ENCODE measurements around the gene TPM2. TPM values are rescaled to one million over a fixed set of nuclear protein-coding genes. Genes with fewer than 3 reads are reported as not detected.

Gene TPM2
- total RNA-seq, 1 experiment from 2014 or later: 544 TPM

DNA sequence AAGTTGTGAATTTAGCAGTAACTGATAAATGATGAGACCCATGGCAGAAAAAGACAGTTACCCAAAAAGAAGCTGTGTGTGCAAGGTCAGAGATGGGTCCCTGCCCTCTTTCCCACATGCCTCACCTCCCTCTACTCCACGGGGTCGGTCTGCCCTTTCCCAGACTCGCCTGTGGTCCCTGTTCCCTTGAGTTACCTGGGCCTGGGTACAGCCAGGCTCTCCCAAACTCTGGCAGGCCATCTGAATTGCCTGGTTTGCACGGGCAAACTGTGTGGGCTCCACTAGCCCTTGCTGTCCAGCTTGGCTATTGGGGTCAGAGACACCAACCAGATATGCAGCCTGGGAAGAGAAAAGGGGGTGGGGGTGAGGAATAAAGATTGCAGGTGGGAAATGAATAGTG, 18.4 kb upstream of the TPM2 start:
- Histone ChIP-seq H3K27ac (ENCODE audit: low read length) (no peak overlapping the region), H3K4me3 (ENCODE audit: low read depth in 2 of 2, low read length in 2 of 2) (no peak overlapping the region), H3K27me3 (ENCODE audit: control insufficient read depth, insufficient read depth, low read length) (no peaks in the 10 kb centered on the region), H3K9me3 (ENCODE audit: control insufficient read depth, insufficient read depth, low read depth, low read length) (no peaks in the 10 kb centered on the region), H3K36me3 (ENCODE audit: control insufficient read depth, insufficient read depth, low read length) (peaks cover 37% of the 10 kb centered on the region), H3K4me1 (ENCODE audit: control insufficient read depth, insufficient read depth, low read length) (no peaks in the 10 kb centered on the region)
- ChIA-PET CTCF (no interaction called here), POLR2A (no interaction called here)
- in situ Hi-C loops (cut with HindIII; ENCODE audit: low pct_unique_long_range_greater_than_20kb, low sequenced_read_pairs) (no loop called here), intact Hi-C loops (cut with micrococcal nuclease; ENCODE audit: unreplicated experiment) (loop anchor here (5.0 kb wide), 1 partner anchor 51 kb away; the partner anchor contains the start of genes CCDC107 and RMRP)
- no peak for TF ChIP-seq TCF7L2 (IDR thresholded peaks at IDR 0.05; ENCODE audit: low read depth, low read length)
- no peak for TF ChIP-seq POLR2AphosphoS5 (IDR thresholded peaks at IDR 0.05; ENCODE audit: low read depth, low read length)
- TF ChIP-seq, protein P1, sequence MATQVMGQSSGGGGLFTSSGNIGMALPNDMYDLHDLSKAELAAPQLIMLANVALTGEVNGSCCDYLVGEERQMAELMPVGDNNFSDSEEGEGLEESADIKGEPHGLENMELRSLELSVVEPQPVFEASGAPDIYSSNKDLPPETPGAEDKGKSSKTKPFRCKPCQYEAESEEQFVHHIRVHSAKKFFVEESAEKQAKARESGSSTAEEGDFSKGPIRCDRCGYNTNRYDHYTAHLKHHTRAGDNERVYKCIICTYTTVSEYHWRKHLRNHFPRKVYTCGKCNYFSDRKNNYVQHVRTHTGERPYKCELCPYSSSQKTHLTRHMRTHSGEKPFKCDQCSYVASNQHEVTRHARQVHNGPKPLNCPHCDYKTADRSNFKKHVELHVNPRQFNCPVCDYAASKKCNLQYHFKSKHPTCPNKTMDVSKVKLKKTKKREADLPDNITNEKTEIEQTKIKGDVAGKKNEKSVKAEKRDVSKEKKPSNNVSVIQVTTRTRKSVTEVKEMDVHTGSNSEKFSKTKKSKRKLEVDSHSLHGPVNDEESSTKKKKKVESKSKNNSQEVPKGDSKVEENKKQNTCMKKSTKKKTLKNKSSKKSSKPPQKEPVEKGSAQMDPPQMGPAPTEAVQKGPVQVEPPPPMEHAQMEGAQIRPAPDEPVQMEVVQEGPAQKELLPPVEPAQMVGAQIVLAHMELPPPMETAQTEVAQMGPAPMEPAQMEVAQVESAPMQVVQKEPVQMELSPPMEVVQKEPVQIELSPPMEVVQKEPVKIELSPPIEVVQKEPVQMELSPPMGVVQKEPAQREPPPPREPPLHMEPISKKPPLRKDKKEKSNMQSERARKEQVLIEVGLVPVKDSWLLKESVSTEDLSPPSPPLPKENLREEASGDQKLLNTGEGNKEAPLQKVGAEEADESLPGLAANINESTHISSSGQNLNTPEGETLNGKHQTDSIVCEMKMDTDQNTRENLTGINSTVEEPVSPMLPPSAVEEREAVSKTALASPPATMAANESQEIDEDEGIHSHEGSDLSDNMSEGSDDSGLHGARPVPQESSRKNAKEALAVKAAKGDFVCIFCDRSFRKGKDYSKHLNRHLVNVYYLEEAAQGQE (IDR thresholded peaks at IDR 0.05; ENCODE audit: insufficient read depth in 1 of 2, low read depth in 2 of 2, low read length in 1 of 2): no peak
- TF ChIP-seq, protein P2, sequence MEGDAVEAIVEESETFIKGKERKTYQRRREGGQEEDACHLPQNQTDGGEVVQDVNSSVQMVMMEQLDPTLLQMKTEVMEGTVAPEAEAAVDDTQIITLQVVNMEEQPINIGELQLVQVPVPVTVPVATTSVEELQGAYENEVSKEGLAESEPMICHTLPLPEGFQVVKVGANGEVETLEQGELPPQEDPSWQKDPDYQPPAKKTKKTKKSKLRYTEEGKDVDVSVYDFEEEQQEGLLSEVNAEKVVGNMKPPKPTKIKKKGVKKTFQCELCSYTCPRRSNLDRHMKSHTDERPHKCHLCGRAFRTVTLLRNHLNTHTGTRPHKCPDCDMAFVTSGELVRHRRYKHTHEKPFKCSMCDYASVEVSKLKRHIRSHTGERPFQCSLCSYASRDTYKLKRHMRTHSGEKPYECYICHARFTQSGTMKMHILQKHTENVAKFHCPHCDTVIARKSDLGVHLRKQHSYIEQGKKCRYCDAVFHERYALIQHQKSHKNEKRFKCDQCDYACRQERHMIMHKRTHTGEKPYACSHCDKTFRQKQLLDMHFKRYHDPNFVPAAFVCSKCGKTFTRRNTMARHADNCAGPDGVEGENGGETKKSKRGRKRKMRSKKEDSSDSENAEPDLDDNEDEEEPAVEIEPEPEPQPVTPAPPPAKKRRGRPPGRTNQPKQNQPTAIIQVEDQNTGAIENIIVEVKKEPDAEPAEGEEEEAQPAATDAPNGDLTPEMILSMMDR (IDR thresholded peaks at IDR 0.05): no peak
- no peak for TF ChIP-seq SIN3A (IDR thresholded peaks at IDR 0.05; ENCODE audit: borderline replicate concordance, insufficient read depth, low read depth, low read length)
- BruUV-seq (replicated peaks): no TSS peak
- ATAC-seq: no peak
- DNase-seq (ENCODE audit: low read depth, low spot score): no peak

DNA sequence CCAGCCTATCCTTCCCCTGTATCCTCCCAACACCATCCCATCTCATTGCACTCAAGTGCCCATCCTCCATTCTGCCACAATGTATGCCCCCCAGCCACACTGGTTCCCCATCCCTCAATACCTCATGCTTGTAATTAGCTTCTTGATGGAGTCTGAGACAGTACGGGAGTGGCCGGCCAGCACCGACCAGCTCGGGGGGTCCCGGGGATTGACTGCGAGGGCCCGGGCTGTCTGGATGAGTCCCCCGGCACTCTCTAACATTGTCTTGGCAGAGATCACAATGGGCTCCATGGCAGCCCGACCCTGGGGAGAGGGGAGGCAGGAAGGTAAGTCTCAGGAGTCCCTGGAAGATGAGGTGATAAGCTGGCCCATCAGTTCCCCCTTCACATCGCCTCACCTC, 17.2 kb upstream of the TPM2 start:
- Histone ChIP-seq H3K4me3 (ENCODE audit: low read depth in 2 of 2, low read length in 2 of 2) (no peak overlapping the region), H3K9me3 (ENCODE audit: control insufficient read depth, insufficient read depth, low read depth, low read length) (no peaks in the 10 kb centered on the region), H3K27ac (ENCODE audit: low read length) (no peak overlapping the region), H3K36me3 (ENCODE audit: control insufficient read depth, insufficient read depth, low read length) (peaks cover 38% of the 10 kb centered on the region), H3K27me3 (ENCODE audit: control insufficient read depth, insufficient read depth, low read length) (no peaks in the 10 kb centered on the region), H3K4me1 (ENCODE audit: control insufficient read depth, insufficient read depth, low read length) (no peaks in the 10 kb centered on the region)
- ATAC-seq: no peak
- BruUV-seq (replicated peaks): no TSS peak
- POLR2A ChIA-PET: no interaction called here
- intact Hi-C loops (cut with micrococcal nuclease; ENCODE audit: unreplicated experiment) (loop anchor here (5.0 kb wide), 1 partner anchor 50 kb away; the partner anchor contains the start of genes CCDC107 and RMRP), in situ Hi-C loops (cut with HindIII; ENCODE audit: low pct_unique_long_range_greater_than_20kb, low sequenced_read_pairs) (no loop called here)
- no peak for DNase-seq (ENCODE audit: low read depth, low spot score)
- CTCF ChIA-PET: no interaction called here
- TF ChIP-seq POLR2AphosphoS5 (IDR thresholded peaks at IDR 0.05; ENCODE audit: low read depth, low read length) (no peak), TCF7L2 (IDR thresholded peaks at IDR 0.05; ENCODE audit: low read depth, low read length) (no peak), SIN3A (IDR thresholded peaks at IDR 0.05; ENCODE audit: borderline replicate concordance, insufficient read depth, low read depth, low read length) (no peak)
- TF ChIP-seq, protein P1 (IDR thresholded peaks at IDR 0.05; ENCODE audit: insufficient read depth in 1 of 2, low read depth in 2 of 2, low read length in 1 of 2): no peak
- TF ChIP-seq, protein P2 (IDR thresholded peaks at IDR 0.05): no peak

Measured in Panc1 (cell line).